GM18870 (cell line): Measurements from ENCODE around the gene CEP350.
"Not testable (repeated sequence)": the region's sequence is repeated elsewhere in the genome, so short reads cannot be mapped to it uniquely, and the experiment has no call there.

Experiments used
- ATAC-seq: cut with Tn5 transposase; IDR thresholded peaks from one replicate; pipeline ENCODE4 v1.9.1; 2021; ENCODE audit warnings: moderate library complexity; ENCODE audit not compliant: unreplicated experiment

The CEP350 gene

DNA sequence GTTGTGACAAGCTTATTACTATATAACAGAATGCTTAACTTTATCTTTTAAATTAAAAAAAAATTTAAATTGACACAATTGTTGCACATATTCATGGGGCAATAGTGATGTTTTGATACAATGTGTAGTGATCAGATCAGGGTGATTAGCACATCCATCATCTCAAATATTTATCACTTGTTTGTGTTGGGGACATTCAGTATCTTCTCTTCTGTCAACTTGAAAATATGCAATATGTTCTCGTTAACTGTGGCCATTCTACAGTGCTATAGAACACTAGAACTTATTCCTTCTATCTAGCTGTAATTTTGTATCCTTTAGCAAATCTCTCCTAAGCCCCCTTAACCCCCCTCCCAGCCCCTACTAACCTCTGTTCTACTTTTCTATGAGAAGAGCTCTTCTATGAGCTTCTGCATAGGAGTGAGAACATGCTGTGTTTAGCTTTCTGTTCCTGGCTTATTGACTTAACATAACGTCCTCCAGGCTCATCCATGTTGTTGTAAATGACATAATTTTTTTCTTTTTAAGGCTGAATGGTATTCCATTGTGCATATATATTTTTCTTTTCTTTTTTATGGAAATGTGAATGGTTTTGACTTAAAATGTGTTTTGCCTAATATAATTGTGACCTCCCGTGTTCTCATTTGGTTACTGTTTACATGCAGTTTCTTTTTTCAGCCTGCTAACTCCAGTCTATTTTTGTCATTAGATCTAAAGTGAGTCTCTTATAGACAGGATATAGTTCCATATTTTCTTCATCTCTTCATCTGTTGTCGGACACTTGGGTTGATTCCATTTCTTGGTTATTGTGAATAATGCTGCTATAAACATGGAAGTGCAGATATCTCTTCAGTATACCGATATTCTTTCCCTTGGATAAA lies 23.8 kb downstream of the CEP350 start:
- no peak for ATAC-seq

GRCh38 chr1:179984101-179984500 lies 29.5 kb downstream of the CEP350 start:
- no peak for ATAC-seq

- peak; percentile 72 for ATAC-seq
Measured at GRCh38 chr1:179984942-179985341, 30.3 kb downstream of the CEP350 start.

DNA sequence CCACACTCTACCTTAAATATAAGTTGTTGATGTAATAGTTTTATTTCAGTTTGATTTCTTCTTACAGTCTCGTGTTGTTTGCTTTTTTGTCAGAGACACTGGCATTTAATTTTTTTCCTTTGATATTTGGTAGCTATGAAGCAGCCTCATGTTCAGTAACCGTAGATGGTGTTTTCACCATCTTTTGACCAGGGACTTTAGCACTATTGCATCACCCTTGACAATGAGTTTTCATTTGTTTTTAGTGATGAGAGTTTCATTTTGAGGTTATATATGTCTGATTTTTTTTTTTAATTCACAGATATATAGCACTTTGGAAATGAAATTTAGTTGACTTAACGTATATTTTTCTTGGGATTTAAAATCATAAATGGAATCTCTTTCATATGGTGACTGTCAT lies 36.2 kb downstream of the CEP350 start:
- ATAC-seq: no peak

- ATAC-seq: no peak
Measured at GRCh38 chr1:179995576-179995975, 41.0 kb downstream of the CEP350 start.

DNA sequence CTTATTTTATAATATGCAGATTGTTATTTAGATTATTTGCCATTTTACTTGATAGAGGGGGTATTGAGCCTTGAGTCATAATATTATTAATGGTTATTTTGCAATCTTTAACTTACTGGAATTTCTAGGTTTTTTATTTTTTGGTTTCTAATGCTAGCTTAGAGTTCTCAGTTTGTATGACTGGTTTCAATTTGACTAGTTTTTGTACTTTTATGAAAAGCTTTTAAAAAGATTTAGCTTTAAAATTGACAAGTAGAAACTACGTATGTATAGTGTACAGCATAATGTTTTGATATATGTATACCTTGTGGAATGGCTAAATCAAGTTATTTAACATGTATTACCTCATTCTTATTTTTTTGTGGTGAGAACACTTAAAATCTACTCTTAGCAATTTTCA lies 41.5 kb downstream of the CEP350 start:
- ATAC-seq: no peak

DNA sequence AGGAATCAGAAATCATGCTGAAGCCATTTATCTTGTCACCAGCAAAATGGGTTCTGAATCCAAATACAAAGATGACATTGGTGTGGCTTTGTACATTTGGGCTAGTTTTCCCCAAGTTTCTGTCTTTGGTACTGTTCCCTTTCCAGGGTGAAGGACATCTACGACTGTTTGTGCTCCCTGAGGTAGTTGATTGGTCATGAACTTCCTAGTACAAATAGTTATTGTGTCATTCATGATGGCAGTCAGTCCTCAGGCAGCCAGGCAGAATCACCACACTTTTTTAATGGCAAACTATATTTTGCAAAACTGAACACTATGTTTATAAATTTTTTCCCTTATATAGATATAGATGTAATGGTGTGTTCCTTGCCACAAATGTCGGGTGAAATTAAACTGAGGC lies 46.0 kb downstream of the CEP350 start:
- ATAC-seq: no peak

DNA sequence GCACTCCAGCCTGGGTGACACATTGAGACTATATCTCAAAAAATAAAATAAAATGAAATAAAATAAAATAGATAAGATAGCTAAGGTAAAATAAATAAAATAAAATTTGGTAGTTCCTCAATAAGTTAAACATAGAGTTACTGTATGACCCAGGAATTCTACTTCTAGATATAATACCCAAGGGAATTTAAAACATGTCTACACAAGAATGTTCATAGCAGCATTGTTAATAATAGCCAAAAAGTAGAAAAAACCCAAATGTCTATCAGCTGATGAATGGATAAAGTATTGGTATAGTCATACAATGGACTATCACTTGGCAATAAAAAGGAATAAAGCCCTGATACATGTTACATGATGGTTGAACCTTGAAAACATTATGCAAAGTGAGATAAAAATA lies 47.8 kb downstream of the CEP350 start:
- ATAC-seq: no peak

- ATAC-seq: peak; percentile 91
Measured at GRCh38 chr1:180003026-180003695, 48.6 kb downstream of the CEP350 start.

DNA sequence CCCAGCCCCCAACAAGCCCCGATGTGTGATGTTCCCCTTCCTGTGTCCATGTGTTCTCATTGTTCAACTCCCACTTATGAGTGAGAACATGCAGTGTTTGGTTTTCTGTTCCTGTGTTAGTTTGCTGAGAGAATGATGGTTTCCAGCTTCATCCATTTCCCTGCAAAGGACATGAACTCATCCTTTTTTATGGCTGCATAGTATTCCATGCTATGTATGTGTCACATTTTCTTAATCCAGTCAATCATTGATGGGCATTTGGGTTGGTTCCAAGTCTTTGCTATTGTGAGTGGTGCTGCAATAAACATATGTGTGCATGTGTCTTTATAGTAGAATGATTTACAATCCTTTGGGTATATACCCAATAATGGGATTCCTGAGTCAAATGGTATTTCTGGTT lies 52.2 kb downstream of the CEP350 start:
- not testable (repeated sequence) for ATAC-seq

DNA sequence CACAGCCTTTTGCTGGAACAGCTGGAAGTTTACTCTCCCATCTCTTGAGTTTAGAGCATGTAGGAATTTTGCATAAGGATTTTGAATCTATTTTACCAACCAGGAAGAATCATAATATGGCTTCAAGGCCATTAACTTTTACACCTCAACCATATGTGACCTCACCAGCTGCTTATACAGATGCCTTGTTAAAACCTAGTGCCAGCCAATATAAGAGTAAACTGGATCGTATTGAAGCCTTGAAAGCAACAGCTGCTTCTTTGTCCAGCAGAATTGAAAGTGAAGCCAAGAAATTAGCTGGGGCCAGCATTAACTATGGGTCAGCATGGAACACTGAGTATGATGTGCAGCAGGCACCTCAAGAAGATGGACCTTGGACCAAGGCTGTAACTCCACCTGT lies 65.4 kb downstream of the CEP350 start:
- ATAC-seq: no peak

DNA sequence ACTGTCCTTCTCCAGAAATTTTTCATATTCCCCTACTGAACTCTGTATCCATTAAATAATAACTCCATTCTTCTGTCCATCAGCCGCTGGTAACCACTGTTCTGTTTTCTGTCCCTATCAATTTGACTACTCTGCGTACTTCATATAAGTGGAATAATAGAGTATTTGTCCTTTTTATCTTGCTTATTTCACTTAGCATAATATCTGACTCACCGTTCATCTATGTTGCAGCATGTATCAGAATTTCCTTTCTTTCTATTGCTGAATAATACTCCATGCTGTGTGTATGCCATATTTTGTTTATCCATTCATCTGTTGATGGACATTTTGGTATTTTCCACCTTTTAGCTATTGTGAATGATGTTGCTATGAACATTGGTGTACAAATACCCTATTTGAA lies 71.9 kb downstream of the CEP350 start:
- ATAC-seq: no peak

DNA sequence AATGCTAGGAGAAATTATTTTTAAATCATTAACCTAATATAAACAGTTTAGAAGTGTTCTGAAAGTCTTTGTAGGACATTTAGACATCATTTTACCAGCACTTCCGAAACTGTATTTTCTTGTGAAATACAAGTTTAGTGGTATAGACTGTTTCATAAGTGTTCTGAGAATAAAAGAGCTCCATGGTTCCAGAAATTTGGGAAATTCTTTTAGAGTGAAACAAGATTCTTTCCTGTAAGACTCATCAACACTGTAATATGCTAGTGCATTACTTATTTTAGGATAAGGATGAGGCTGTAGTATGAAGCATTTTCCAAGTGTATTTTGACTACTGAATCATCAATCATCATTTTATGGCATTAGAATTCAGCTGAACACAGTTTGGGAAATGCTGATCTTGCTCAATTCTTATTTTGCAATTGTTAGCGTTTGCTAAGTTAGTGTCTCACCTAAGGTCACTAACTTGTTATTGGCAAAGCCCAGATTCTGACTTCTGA lies 73.4 kb downstream of the CEP350 start:
- ATAC-seq: no peak

- ATAC-seq: no peak
Measured at GRCh38 chr1:180028864-180029263, 74.3 kb downstream of the CEP350 start.

GRCh38 chr1:180029524-180030135 lies 75.0 kb downstream of the CEP350 start:
- ATAC-seq: no peak

DNA sequence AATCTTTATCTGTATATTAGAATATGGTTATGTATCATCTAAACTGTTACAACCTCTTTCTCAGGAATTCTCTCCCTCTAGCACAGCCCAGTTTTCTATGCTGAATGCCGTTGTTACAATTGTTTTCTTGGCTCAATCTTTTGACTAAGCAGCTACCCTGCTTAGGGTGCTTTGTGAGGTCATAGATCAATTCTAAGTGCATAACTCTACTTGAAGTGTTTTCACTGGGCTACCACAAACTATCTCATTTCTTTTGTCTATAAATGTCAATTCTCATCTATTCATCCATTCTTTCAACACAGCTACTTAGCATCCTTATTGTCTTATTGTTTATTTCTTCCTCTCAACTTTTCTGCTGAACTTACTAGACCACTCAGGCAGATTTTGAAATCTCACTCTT lies 77.1 kb downstream of the CEP350 start:
- no peak for ATAC-seq

DNA sequence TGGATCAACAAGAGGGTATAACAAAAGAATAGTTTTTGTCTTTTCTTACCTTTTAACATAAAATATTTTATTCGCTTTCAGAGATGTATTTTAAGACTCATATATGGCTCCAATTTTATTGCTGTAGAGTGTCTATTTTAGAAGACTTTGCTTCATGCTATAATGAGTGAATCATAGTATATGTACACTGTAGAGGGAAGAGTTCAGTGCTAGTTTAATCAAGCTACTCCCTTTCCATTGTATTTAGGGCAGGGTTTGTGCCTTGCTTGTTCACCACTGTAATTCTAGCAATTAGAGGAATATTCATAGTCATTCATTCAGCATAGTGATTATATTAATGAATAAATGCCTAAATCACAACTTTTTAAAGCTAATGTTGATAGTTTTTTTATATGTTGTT lies 78.8 kb downstream of the CEP350 start:
- ATAC-seq: no peak

GRCh38 chr1:180040034-180040433 lies 85.4 kb downstream of the CEP350 start:
- ATAC-seq: no peak

GRCh38 chr1:180041582-180041981 lies 87.0 kb downstream of the CEP350 start:
- ATAC-seq: no peak

GRCh38 chr1:180042988-180043622 lies 88.5 kb downstream of the CEP350 start:
- ATAC-seq: no peak

DNA sequence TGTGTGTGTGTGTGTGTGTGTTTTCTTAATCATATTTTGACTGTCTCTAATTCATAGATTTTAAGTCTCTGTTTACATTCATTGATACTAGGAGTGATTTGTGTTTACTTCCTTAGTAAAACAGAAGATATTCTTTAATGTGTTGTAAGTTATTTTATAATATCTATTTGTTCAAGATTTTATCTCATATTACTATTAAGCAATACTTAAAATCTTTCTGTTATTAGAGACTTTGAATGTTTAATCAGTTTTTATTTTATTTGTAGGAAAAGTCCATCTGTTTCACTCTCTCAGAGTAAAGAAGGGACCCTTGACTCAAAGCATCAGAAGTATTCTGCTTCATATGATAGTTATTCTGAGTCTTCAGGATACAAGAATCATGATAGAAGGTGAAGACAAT lies 89.2 kb downstream of the CEP350 start:
- no peak for ATAC-seq
